ENCODE results near the gene DENR. TPM values are rescaled to one million over a fixed set of nuclear protein-coding genes. Genes with fewer than 3 reads are reported as not detected.

DENR gene
- total RNA-seq, 1 experiment from 2014 or later = 68.7 TPM

DNA sequence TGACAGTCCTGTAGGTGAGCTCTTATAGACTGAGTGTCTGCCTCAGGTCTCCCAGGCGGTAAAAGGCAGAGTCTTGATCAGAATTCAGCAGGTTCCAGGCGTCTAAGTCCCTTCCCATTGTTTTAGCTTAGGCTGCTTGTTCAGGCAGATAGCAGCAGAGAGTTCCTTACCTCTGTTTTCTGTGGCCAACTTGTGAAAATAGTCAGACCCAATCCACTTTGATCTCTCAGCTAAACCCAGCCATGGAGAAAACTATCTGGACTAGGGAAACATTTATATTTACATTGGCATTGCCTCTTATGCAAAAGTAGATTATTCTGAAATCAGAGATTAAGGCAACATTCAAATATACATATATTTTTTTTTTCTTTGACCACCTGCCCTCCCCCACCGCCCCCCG is 43.2 kb downstream of the DENR start:
- in situ Hi-C loops (cut with HindIII; ENCODE audit: low pct_unique_long_range_greater_than_20kb, low sequenced_read_pairs) = no loop called here
- ChIA-PET CTCF (no interaction called here), POLR2A (interaction anchor here (0.5 to 1.0 kb wide), 2 partner anchors 58 to 107 kb away, joined by 4 to 17 read pairs; no protein-coding TSS in a partner anchor)
- ATAC-seq = 0 out of 2 replicates have a peak, but pooled peaks have one; percentile 32
- Histone ChIP-seq H3K36me3 (ENCODE audit: control insufficient read depth, insufficient read depth, low read length) (no peaks in the 10 kb centered on the region), H3K27me3 (ENCODE audit: control insufficient read depth, insufficient read depth, low read length) (no peaks in the 10 kb centered on the region), H3K27ac (ENCODE audit: low read length) (no peak overlapping the region), H3K4me3 (ENCODE audit: low read depth in 2 of 2, low read length in 2 of 2) (no peak overlapping the region), H3K9me3 (ENCODE audit: control insufficient read depth, insufficient read depth, low read depth, low read length) (no peaks in the 10 kb centered on the region), H3K4me1 (ENCODE audit: control insufficient read depth, insufficient read depth, low read length) (no peaks in the 10 kb centered on the region)
- no TSS peak for BruUV-seq (replicated peaks)
- intact Hi-C loops (cut with micrococcal nuclease; ENCODE audit: unreplicated experiment) = loop anchor here (10.0 kb wide), 1 partner anchor 159 kb away; no protein-coding TSS in a partner anchor
- TF ChIP-seq POLR2AphosphoS5 (IDR thresholded peaks at IDR 0.05; ENCODE audit: low read depth, low read length) (no peak), TCF7L2 (IDR thresholded peaks at IDR 0.05; ENCODE audit: low read depth, low read length) (no peak)
- DNase-seq (ENCODE audit: low read depth, low spot score) = no peak

DNA sequence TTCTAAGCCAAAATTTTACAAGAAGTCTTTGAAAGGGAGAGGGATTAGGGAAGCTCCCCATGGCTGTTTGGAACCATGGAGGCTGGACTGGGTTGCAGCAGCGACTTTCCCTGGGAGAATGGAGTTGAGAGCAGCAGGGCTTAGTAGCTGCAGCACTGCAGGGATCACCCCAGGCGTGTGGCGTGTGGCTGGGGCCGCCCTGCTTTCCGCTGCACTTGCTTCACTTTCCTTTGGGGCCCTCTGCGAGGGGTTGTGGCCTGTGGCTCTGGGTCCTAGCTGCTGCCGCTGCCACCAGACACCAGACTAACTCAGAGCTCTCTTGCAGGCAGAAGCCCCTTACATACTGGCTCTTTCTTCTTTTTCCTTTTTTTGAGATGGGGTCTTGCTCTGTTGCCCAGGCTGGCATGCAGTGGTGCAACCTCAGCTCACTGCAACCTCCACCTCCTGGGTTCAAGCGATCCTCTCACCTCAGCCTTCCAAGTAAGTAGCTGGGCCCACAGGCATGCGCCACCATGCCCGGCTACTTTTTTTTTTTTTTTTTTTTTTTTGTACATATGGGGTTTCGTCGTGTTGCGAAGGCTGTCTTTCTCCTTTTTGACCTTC is 47.1 kb downstream of the DENR start:
- H3K9me3 ChIP-seq (ENCODE audit: control insufficient read depth, insufficient read depth, low read depth, low read length) = no peaks in the 10 kb centered on the region
- H3K36me3 ChIP-seq (ENCODE audit: control insufficient read depth, insufficient read depth, low read length) = no peaks in the 10 kb centered on the region
- TF ChIP-seq SIN3A (IDR thresholded peaks at IDR 0.05; ENCODE audit: borderline replicate concordance, insufficient read depth, low read depth, low read length) (no peak), TCF7L2 (IDR thresholded peaks at IDR 0.05; ENCODE audit: low read depth, low read length) (no peak), POLR2AphosphoS5 (IDR thresholded peaks at IDR 0.05; ENCODE audit: low read depth, low read length) (no peak)
- TF ChIP-seq, protein P1, sequence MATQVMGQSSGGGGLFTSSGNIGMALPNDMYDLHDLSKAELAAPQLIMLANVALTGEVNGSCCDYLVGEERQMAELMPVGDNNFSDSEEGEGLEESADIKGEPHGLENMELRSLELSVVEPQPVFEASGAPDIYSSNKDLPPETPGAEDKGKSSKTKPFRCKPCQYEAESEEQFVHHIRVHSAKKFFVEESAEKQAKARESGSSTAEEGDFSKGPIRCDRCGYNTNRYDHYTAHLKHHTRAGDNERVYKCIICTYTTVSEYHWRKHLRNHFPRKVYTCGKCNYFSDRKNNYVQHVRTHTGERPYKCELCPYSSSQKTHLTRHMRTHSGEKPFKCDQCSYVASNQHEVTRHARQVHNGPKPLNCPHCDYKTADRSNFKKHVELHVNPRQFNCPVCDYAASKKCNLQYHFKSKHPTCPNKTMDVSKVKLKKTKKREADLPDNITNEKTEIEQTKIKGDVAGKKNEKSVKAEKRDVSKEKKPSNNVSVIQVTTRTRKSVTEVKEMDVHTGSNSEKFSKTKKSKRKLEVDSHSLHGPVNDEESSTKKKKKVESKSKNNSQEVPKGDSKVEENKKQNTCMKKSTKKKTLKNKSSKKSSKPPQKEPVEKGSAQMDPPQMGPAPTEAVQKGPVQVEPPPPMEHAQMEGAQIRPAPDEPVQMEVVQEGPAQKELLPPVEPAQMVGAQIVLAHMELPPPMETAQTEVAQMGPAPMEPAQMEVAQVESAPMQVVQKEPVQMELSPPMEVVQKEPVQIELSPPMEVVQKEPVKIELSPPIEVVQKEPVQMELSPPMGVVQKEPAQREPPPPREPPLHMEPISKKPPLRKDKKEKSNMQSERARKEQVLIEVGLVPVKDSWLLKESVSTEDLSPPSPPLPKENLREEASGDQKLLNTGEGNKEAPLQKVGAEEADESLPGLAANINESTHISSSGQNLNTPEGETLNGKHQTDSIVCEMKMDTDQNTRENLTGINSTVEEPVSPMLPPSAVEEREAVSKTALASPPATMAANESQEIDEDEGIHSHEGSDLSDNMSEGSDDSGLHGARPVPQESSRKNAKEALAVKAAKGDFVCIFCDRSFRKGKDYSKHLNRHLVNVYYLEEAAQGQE (IDR thresholded peaks at IDR 0.05; ENCODE audit: insufficient read depth in 1 of 2, low read depth in 2 of 2, low read length in 1 of 2) = no peak
- TF ChIP-seq, protein P2, sequence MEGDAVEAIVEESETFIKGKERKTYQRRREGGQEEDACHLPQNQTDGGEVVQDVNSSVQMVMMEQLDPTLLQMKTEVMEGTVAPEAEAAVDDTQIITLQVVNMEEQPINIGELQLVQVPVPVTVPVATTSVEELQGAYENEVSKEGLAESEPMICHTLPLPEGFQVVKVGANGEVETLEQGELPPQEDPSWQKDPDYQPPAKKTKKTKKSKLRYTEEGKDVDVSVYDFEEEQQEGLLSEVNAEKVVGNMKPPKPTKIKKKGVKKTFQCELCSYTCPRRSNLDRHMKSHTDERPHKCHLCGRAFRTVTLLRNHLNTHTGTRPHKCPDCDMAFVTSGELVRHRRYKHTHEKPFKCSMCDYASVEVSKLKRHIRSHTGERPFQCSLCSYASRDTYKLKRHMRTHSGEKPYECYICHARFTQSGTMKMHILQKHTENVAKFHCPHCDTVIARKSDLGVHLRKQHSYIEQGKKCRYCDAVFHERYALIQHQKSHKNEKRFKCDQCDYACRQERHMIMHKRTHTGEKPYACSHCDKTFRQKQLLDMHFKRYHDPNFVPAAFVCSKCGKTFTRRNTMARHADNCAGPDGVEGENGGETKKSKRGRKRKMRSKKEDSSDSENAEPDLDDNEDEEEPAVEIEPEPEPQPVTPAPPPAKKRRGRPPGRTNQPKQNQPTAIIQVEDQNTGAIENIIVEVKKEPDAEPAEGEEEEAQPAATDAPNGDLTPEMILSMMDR (IDR thresholded peaks at IDR 0.05) = no peak
- H3K4me1 ChIP-seq (ENCODE audit: control insufficient read depth, insufficient read depth, low read length) = no peaks in the 10 kb centered on the region
- POLR2A ChIA-PET = no interaction called here
- intact Hi-C loops (cut with micrococcal nuclease; ENCODE audit: unreplicated experiment) = loop anchor here (10.0 kb wide), 1 partner anchor 155 kb away; no protein-coding TSS in a partner anchor
- DNase-seq (ENCODE audit: low read depth, low spot score) (no peak), ATAC-seq (no peak)
- H3K27ac ChIP-seq (ENCODE audit: low read length) = no peak overlapping the region
- in situ Hi-C loops (cut with HindIII; ENCODE audit: low pct_unique_long_range_greater_than_20kb, low sequenced_read_pairs) = no loop called here
- no peak overlapping the region for H3K4me3 ChIP-seq (ENCODE audit: low read depth in 2 of 2, low read length in 2 of 2)
- CTCF ChIA-PET = interaction anchor here (0.6 kb wide), 1 partner anchor 149 kb away, joined by 4 read pairs; no protein-coding TSS in a partner anchor
- H3K27me3 ChIP-seq (ENCODE audit: control insufficient read depth, insufficient read depth, low read length) = no peaks in the 10 kb centered on the region
- BruUV-seq (replicated peaks) = no TSS peak

DNA sequence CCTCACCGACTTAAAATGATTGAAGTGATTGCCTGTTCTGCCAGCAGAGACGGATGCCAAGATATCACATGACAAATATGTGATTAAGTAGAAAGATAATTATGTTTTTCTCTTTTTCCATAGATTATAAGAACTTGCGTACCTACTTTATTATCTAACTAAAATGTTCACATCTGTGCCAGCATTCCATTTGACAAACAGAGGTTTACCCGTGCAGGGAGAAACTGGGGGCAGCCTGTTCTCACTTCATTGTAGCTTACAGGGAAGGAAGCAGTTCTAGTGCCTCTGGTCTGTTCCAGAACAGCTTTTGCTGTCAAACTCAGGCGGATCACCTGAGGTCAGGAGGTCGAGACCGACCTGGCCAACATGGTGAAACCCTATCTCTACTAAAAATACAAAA is 51.3 kb downstream of the DENR start:
- ChIA-PET POLR2A (interaction anchor here (0.7 kb wide), 1 partner anchor 79 kb away, joined by 5 read pairs; no protein-coding TSS in a partner anchor), CTCF (interaction anchor here (0.9 kb wide), 1 partner anchor 10 kb away, joined by 12 read pairs; no protein-coding TSS in a partner anchor)
- DNase-seq (ENCODE audit: low read depth, low spot score) = no peak
- intact Hi-C loops (cut with micrococcal nuclease; ENCODE audit: unreplicated experiment) = no loop called here
- TF ChIP-seq SIN3A (IDR thresholded peaks at IDR 0.05; ENCODE audit: borderline replicate concordance, insufficient read depth, low read depth, low read length) (no peak), TCF7L2 (IDR thresholded peaks at IDR 0.05; ENCODE audit: low read depth, low read length) (no peak), POLR2AphosphoS5 (IDR thresholded peaks at IDR 0.05; ENCODE audit: low read depth, low read length) (no peak)
- TF ChIP-seq, protein P1 (IDR thresholded peaks at IDR 0.05; ENCODE audit: insufficient read depth in 1 of 2, low read depth in 2 of 2, low read length in 1 of 2) = no peak
- TF ChIP-seq, protein P2 (IDR thresholded peaks at IDR 0.05) = no peak
- in situ Hi-C loops (cut with HindIII; ENCODE audit: low pct_unique_long_range_greater_than_20kb, low sequenced_read_pairs) = no loop called here
- ATAC-seq = no peak
- Histone ChIP-seq H3K9me3 (ENCODE audit: control insufficient read depth, insufficient read depth, low read depth, low read length) (no peaks in the 10 kb centered on the region), H3K36me3 (ENCODE audit: control insufficient read depth, insufficient read depth, low read length) (no peaks in the 10 kb centered on the region), H3K4me1 (ENCODE audit: control insufficient read depth, insufficient read depth, low read length) (no peaks in the 10 kb centered on the region), H3K27ac (ENCODE audit: low read length) (no peak overlapping the region), H3K27me3 (ENCODE audit: control insufficient read depth, insufficient read depth, low read length) (no peaks in the 10 kb centered on the region), H3K4me3 (ENCODE audit: low read depth in 2 of 2, low read length in 2 of 2) (no peak overlapping the region)
- no TSS peak for BruUV-seq (replicated peaks)
